Thyroid gland (tissue), 4 donors: Measurements from ENCODE around the gene ADAMTS15.

Experiments
- CTCF ChIP-seq, 6 experiments: fragments of 200-600 bp in 3 of 6; fragments of 450-650 bp in 3 of 6; sonication (generic) in 3 of 6; IDR thresholded peaks; one replicate each; pipeline ENCODE4 v1.5.1; 2016 to 2019; ENCODE audit warnings: antibody characterized with exemption in 6 of 6, mild to moderate bottlenecking in 2 of 6, inconsistent platforms in 1 of 6, moderate library complexity in 1 of 6
- POLR2A ChIP-seq, 2 donors: fragments of 450-650 bp; IDR thresholded peaks; one replicate each; pipeline ENCODE4 v1.6.1; 2017; ENCODE audit warnings: antibody characterized with exemption in 2 of 2, mild to moderate bottlenecking in 2 of 2, moderate library complexity in 1 of 2

- TF ChIP-seq CTCF (IDR thresholded peaks at IDR 0.05) (no peak), POLR2A (IDR thresholded peaks at IDR 0.05) (no peak)
Measured at GRCh38 chr11:130425156-130425555, 23.3 kb upstream of the ADAMTS15 start.
